ENCODE results near the gene TMEM132A.

The TMEM132A gene

DNA sequence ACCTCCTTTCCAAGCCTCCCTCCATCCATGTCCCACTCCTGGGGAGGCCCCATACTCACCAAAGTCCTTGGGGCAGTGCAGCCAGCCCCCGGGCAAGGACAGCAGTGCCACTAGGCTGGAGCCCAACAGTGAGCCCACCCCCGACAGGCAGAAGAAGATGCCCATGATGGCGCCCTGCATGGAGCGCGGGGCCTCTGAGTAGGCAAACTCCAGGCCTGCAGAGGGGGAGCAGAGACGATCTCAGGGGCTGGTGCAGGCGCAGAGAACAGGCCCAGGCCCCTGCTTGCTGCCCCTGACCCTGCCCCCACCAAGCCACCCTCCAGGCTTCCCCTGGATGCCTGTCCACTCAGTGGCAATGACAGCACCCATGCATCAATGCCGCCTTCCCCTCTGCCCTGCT is 13.6 kb downstream of the TMEM132A start:
- no peak overlapping the region for H3K27ac ChIP-seq
- H3K4me3 ChIP-seq = no peak overlapping the region
- TF ChIP-seq, protein P1, sequence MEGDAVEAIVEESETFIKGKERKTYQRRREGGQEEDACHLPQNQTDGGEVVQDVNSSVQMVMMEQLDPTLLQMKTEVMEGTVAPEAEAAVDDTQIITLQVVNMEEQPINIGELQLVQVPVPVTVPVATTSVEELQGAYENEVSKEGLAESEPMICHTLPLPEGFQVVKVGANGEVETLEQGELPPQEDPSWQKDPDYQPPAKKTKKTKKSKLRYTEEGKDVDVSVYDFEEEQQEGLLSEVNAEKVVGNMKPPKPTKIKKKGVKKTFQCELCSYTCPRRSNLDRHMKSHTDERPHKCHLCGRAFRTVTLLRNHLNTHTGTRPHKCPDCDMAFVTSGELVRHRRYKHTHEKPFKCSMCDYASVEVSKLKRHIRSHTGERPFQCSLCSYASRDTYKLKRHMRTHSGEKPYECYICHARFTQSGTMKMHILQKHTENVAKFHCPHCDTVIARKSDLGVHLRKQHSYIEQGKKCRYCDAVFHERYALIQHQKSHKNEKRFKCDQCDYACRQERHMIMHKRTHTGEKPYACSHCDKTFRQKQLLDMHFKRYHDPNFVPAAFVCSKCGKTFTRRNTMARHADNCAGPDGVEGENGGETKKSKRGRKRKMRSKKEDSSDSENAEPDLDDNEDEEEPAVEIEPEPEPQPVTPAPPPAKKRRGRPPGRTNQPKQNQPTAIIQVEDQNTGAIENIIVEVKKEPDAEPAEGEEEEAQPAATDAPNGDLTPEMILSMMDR (IDR thresholded peaks at IDR 0.05) = no peak
- no peak for DNase-seq (ENCODE audit: low spot score)

GRCh38 chr11:60938500-60938899 is 14.2 kb downstream of the TMEM132A start:
- Histone ChIP-seq H3K4me3 (no peak overlapping the region), H3K27ac (no peak overlapping the region)
- TF ChIP-seq, protein P1 (IDR thresholded peaks at IDR 0.05) = no peak
- DNase-seq (ENCODE audit: low spot score) = no peak

DNA sequence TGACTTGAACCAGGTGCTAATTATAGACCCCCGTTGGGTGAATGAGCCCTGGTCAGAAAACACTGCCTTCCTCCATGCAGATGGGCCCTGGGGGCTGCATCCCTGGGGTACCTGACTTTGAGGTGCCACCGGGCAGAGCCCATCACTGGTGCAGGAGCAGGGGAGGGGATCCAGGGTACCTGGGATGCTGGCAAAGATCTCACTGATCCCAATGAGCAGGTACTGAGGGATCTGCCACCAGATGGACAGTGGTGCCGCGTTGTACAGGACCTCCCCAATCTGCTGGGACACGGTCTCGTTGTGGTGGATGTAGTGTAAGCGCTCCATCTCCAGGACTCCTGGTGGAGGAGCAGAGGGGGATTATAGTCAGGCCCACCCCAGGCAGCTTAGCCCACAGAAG is 15.0 kb downstream of the TMEM132A start:
- TF ChIP-seq, protein P1 (IDR thresholded peaks at IDR 0.05) = no peak

DNA sequence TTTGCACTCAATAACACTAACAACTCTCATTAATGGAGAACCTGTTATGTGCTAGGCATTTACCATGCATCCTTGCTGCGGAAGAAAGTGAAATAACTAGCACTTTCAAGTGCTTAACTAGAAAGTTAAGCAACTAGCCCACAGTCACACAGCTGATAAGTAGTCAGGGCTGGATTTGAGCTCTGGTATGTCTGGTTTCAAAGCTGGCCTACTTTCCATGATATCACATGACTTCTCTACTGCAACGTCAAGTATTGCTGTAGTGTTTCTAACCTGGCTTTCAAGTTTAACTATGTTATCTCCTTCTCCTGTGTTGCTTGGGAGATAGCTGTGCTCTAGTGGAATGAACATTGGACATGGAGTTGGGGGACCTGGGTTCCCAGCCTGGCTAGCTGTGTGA is 15.6 kb downstream of the TMEM132A start:
- DNase-seq (ENCODE audit: low spot score) = no peak
- H3K27ac ChIP-seq = no peak overlapping the region
- no peak overlapping the region for H3K4me3 ChIP-seq
- TF ChIP-seq, protein P1 (IDR thresholded peaks at IDR 0.05) = no peak

More for the DNA sequence above, 15.0 kb downstream of the TMEM132A start:
- no peak for DNase-seq (ENCODE audit: low spot score)
- H3K27ac ChIP-seq = no peak overlapping the region
- no peak overlapping the region for H3K4me3 ChIP-seq

DNA sequence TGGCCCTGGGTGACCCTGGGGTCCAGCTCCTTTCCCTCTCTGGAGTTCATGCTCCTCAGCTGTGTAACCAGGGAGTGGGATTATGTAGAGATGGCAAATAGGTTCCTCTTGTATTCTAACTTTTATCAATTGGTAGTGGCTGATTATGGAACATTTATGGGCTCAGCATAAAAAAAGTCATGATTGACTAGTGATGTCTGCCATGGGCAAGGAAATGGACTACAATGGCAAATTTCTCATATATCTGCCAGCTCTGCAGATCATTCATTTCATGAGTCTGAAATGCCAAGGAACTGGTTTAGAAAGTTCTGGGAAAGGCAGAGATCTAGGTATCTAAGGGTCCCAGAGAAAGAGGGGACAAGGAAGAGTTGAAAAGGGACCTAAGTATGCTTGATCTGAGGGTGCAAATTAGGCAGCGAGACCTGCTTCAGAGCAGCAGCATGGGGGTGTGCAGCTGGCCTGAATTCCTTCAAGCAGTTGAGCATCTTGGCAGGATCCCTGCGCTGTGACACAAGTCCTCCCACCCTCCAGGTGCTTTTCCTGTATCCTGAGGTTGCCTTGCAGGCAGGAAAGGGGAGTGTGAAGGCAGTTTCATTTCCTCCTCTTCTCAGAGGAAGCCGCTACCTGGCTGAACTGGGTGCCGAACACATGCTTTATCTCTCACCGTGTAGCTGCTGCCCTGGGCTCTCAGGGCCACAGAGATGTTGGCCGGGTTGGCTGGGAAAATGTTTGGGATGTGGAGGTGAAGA is 17.3 kb downstream of the TMEM132A start:
- TF ChIP-seq, protein P1 (IDR thresholded peaks at IDR 0.05) = no peak
- H3K4me3 ChIP-seq = no peak overlapping the region
- no peak for DNase-seq (ENCODE audit: low spot score)
- no peak overlapping the region for H3K27ac ChIP-seq

DNA sequence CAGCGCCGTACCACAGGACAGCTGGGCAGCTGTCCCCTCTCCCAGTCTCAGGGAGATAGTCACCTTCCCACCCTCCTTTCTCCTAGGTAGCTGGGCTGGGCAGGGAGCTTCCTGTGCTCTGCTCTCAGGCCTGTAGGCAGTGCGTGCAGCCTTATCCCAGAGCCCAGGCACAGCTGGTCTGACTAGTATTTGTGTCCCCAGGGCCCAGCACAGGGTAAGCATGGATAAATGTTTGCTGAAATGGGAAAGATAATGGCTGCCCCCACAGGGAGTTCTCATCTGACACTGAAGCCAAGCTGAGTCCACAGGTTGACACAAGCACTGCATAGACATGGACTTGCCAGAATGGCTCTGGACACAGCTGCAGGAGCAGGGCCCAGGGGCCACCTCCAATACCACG is 18.0 kb downstream of the TMEM132A start:
- TF ChIP-seq, protein P1 (IDR thresholded peaks at IDR 0.05) = no peak
- Histone ChIP-seq H3K4me3 (no peak overlapping the region), H3K27ac (no peak overlapping the region)
- DNase-seq (ENCODE audit: low spot score) = no peak

DNA sequence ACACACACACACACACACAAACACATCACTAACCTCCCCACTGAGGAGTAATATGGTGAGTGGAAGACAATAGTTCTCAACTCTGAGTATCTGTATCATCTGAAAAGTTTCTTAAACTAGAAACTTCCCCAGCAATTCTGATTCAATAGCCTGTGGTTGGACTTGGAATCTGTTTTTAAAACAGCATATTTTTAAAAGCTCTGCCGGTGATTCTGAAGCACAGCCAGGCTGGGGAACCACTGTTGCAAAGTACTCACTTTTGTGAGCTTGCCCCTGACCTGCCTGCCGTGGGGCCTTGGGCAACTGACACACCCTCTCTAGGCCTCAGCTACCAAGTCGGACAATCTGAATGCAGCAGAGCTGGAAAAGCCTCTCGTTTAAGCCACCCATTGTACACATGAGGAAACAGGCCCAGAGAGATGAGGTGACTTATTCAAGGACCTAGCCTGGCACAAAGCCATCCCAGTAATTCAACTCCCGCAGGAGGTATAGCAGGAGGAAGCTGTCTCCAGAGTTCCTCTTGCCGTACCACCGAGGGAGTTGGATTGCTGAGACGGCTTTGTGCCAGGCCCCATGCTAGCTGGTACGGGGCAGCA is 18.8 kb downstream of the TMEM132A start:
- TF ChIP-seq, protein P1 (IDR thresholded peaks at IDR 0.05) = no peak
- H3K27ac ChIP-seq = no peak overlapping the region
- no peak for DNase-seq (ENCODE audit: low spot score)
- no peak overlapping the region for H3K4me3 ChIP-seq
